OCI-LY7 (cell line): ENCODE results near the gene ZNF304.

ENCODE experiments used
- EZH2phosphoT487 ChIP-seq: fragments of 200-600 bp; sonication (generic); IDR thresholded peaks from 2 replicates; pipeline ENCODE4 v1.6.1; 2018; ENCODE audit warnings: low read depth, borderline replicate concordance, mild to moderate bottlenecking, mixed run types, antibody characterized with exemption, low read length, moderate library complexity, mixed read lengths
- TF ChIP-seq, protein P1 (sequence below): fragments of 200-600 bp; sonication (generic); conservative IDR thresholded peaks from 2 replicates; pipeline ENCODE4 v1.5.1; 2014; ENCODE audit warnings: mild to moderate bottlenecking, antibody characterized with exemption, low read length, moderate library complexity, mixed read lengths

DNA sequence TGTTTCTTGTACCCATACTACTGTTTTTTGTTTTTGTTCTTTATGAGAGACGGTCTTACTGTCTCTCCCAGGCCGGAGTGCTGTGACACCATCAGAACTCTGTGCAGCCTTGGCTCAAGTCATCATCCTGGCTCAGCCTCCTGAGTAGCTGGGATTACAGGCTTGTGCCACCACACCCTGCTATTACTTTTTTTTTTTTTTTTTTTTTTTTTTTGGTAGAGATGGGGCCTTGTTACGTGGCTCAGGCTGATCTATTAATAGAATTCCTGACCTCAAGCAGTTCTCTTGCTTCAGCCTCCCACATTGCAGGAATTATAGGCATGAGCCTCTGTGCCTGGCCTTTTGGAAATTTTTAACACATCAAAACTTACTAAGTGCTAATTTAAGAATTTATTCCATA lies 2.9 kb upstream of the ZNF304 start:
- TF ChIP-seq, protein P1, sequence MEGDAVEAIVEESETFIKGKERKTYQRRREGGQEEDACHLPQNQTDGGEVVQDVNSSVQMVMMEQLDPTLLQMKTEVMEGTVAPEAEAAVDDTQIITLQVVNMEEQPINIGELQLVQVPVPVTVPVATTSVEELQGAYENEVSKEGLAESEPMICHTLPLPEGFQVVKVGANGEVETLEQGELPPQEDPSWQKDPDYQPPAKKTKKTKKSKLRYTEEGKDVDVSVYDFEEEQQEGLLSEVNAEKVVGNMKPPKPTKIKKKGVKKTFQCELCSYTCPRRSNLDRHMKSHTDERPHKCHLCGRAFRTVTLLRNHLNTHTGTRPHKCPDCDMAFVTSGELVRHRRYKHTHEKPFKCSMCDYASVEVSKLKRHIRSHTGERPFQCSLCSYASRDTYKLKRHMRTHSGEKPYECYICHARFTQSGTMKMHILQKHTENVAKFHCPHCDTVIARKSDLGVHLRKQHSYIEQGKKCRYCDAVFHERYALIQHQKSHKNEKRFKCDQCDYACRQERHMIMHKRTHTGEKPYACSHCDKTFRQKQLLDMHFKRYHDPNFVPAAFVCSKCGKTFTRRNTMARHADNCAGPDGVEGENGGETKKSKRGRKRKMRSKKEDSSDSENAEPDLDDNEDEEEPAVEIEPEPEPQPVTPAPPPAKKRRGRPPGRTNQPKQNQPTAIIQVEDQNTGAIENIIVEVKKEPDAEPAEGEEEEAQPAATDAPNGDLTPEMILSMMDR: no peak
- no peak for TF ChIP-seq EZH2phosphoT487
